NCI-H1417 treated with DMSO at 0.1 percent for 48 hours (cell line): ENCODE measurements around the gene B4GALT2.

ENCODE experiments used
- DNase-seq: peaks from one replicate; lab custom pipeline; 2025; lab: John Stamatoyannopoulos, UW

B4GALT2 gene

GRCh38 chr1:44002606-44003157 is 23.7 kb downstream of the B4GALT2 start:
- no peak for DNase-seq

GRCh38 chr1:44008259-44008658 is 29.2 kb downstream of the B4GALT2 start:
- DNase-seq: no peak

GRCh38 chr1:44010935-44011471 is 32.0 kb downstream of the B4GALT2 start:
- DNase-seq: no peak

GRCh38 chr1:44012404-44012803 is 33.4 kb downstream of the B4GALT2 start:
- DNase-seq: no peak

GRCh38 chr1:44012941-44013609 is 34.1 kb downstream of the B4GALT2 start:
- DNase-seq: no peak

GRCh38 chr1:44013949-44014348 is 34.9 kb downstream of the B4GALT2 start:
- no peak for DNase-seq

- DNase-seq: no peak
Observed at GRCh38 chr1:44014365-44015104, 35.5 kb downstream of the B4GALT2 start.

GRCh38 chr1:44015206-44015605 is 36.2 kb downstream of the B4GALT2 start:
- no peak for DNase-seq

- no peak for DNase-seq
Observed at GRCh38 chr1:44016041-44016889, 37.3 kb downstream of the B4GALT2 start.

- DNase-seq: no peak
Observed at GRCh38 chr1:44016890-44017400, 37.9 kb downstream of the B4GALT2 start.

- DNase-seq: no peak
Observed at GRCh38 chr1:44019466-44019948, 40.5 kb downstream of the B4GALT2 start.

- DNase-seq: no peak
Observed at GRCh38 chr1:44020464-44020863, 41.5 kb downstream of the B4GALT2 start.

GRCh38 chr1:44021156-44021555 is 42.1 kb downstream of the B4GALT2 start:
- no peak for DNase-seq

GRCh38 chr1:44021581-44022321 is 42.7 kb downstream of the B4GALT2 start:
- no peak for DNase-seq

- DNase-seq: no peak
Observed at GRCh38 chr1:44024031-44024902, 45.3 kb downstream of the B4GALT2 start.

- DNase-seq: no peak
Observed at GRCh38 chr1:44024903-44025525, 46.0 kb downstream of the B4GALT2 start.

GRCh38 chr1:44025816-44026215 is 46.8 kb downstream of the B4GALT2 start:
- DNase-seq: no peak

- DNase-seq: no peak
Observed at GRCh38 chr1:44027320-44027719, 48.3 kb downstream of the B4GALT2 start.

- no peak for DNase-seq
Observed at GRCh38 chr1:44029260-44029910, 50.4 kb downstream of the B4GALT2 start.
